ENCODE measurements around the gene RCSD1.

RCSD1 gene

DNA sequence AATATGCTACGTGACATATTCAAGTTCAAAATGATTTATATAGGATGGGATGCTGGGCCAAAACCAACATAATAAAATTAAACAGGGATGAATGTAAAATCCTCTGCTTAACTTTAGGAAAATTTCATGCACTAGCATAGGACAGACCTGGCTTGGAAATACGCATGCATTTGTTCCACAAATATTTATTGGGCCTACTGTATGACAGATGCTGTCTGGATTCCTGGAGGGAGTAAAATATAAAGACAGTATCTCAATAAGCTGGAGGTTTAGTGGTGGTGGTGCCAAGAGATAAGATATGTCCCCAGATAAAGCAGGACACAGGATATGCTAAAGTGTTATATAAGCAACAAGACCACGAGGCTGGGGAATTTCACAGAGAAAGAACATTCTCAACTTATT is 15.1 kb downstream of the RCSD1 start:
- DNase-seq: no peak

DNA sequence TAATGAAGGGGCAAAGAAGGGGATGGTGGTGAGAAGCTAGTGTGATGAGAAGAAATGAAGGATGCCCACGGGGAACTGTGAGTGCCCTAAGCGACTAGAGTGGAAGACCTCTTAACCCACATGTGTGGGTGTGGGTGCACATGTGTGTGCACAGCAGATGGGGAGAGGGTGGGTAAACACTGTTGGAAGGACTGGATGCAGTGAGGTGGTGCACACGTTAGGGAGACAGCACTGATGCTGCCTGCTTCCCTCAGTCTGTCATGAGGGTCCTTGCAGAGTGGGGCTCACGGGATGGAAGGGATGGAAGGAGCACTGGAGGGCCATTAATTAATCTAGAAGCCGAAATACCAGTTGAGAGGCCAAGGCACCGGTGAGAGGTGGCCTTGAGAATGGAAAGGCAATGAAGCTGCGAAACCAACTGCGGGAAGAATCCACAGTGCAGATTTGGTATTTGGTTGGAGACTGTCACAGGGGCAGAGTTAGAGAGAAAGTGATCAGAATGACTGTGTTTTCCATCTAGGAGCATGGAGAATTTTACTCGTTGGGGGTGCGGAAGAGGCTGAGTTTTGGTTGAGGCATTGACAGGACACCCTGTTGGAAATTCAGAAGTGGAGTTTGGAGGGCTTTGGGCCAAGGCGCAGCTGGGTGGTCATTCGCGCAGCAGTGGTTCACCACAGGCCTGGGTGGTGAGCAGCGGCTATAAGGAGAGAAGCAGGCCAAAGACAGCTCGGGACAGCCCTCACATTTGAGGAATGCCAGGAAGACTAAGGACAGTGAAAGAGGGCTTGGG is 15.8 kb downstream of the RCSD1 start:
- no peak for DNase-seq

DNA sequence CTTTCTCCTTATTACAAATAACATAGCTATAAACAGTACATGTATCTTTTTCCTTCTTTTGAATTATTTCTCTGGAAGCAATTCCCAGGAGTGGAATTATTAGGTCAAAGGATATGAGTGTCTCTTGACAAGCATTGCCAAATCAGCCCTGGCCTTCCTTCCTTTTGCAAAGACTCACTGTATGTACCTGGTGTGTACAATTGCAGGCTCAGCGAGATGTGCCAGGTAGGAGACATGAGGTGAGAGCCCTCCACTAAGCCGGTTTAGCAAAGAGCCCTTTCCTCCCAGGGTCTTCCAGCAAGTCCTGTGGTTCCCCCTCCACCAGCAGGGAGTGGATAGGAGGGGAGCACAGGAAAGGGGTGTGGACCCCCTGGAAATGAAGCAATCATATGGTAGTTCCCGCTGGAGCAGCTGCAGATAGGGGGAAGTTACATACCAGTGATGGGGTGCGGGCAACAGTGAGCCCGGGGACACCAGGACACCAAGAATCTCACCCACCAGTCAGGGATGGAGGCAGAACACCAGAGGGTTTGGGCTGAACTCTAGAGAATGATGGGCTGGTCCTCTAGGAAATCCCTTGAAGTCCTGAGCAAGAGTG is 18.3 kb downstream of the RCSD1 start:
- no peak for DNase-seq

DNA sequence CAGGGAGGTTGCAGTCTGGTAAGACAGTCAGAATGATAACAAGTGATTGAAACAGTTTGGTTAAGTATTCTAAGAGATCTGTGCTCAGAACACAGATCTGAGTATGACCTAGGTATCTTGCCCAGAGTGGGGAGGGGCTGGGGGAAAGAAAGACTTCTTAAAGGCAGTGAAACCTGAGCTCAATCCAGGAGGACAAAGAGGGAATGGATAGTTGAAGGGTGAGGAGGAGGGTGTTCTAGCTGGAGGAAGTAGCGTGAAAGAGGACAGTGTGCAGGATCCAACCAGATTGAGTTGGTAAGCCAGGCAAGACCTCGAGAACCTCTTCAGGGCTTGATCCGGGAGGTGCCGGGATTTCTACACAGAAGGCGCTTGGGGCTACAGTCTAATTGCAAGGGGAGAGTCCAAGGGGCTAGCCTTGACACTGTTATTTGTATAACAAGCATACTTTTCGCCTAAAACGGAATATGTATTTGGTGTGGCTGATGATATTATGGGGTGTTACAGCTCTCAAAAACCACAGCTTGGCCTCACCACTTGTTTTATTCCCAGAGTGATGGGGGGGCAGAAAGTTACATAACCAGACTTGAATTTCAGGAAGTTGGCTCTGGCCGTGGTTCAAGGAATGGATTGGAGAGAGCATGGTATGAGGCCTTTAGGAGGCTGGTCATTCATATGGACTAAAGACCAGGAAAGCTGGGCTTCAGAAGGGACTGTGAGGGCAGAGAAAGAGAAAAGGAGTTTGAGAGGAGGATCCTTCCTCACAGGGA is 19.1 kb downstream of the RCSD1 start:
- no peak for DNase-seq

DNA sequence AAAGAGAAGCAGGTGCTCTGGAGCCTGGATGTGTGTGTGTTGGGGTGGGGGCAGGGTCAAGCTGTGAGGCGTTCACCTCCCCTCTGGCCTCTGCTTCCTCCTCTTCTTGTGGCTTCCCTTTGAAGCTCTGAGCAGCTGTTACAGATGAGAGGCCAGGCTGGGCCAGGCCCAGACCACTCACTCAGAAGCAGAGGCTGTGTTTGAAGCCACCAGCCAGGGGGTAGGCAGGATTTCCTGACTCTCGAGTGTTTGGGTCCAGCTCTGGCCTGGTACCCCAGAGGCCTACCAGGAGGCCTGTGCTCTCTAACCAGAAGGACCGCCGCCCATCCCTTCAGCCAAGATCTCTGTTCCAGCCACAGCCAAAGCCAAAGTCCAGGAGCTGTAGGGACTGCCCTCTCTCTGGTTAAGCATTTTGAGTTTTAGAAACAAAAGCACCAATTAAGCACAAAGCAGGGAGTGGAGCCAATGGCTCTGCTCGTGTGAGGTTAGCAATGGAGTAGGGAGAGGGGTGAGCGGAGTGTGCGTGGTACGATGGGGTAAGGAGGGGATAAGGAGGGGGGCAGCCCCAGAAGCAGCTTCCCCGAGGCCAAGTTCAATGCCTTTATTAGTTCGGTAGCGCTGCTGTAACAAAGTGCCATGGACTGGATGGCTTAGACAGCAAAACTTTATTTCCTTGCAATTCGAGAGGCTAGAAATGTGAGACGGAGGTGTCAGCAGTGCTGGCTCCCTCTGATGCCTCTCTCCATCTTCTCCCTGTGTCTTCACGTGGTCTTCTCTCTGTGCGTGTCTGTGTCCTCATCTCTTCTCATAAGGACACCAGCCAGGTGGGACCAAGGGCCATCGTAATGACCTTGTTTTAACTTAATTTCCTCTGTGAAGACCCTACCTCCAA is 20.5 kb downstream of the RCSD1 start:
- no peak for DNase-seq

DNA sequence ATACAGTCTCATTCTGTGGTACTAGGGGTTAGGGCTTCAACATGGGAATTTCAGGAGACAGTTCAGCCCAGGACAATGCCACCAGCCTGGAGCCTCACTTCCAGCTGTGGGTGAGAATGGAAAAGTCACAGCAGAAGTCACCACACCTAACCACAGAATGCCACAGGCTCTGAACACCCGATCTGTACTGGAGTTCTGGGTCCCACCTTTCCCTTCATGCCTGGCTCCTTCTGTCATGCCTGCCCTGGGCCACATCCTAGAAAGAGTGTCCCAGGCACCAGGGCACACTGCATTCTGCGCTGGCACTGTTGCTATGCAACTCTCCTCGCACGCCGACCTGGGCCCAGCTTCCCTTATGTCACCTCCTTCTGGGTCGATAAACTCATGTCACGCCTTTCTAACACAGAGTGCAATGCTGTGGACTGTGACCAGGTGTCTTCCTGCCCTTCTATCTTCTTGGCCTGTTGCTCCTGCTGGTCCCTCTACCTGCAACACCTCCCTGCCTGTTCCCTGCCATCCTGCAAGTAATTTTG is 21.2 kb downstream of the RCSD1 start:
- no peak for DNase-seq

DNA sequence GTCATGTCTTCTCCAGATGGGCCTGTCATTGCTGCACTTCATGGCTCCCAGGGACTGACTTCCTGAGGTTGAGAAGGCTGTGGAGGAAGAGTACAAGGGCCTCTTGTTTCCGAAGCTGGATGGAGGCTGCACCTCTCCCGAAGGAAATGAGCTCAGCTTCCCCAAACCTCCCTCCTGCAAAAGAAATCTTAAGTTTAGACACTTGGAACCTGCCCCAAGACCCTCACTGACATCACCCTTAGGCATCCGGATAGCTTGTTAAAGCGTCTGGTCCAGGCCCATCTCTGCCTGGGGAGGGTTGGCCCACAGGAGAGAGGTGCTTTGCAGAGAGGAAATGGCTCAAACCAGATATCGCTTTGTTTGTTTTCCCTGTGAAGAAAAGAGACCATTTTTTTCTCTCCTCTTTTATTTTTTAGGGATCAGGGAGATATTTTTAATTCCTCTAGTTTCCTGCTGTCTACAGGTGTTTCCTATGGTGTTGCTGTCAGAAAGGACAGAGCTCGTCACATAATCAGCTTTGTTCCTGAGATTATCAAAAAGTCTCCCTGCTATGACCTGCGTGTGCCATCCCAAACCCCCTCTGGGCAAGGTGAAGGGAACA is 25.0 kb downstream of the RCSD1 start:
- no peak for DNase-seq

DNA sequence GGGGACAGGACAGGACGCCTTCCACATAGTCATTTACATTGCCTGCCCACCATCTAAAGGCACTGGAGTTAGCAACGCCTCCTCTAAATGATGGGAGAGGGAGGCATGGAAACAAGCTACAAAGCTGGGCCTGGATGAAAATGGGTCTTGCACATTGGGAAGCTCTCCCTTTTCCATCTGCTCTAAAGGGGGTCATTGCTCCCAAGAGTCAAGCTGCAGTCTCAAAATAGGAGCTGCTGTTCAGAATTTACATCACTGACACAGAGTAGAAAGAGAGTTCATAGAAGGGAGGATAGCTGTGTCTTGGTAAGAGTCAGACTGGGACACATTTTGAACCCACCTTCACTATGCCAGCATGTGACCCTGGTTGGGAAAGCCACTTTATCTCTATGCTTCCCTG is 26.6 kb downstream of the RCSD1 start:
- no peak for DNase-seq

DNA sequence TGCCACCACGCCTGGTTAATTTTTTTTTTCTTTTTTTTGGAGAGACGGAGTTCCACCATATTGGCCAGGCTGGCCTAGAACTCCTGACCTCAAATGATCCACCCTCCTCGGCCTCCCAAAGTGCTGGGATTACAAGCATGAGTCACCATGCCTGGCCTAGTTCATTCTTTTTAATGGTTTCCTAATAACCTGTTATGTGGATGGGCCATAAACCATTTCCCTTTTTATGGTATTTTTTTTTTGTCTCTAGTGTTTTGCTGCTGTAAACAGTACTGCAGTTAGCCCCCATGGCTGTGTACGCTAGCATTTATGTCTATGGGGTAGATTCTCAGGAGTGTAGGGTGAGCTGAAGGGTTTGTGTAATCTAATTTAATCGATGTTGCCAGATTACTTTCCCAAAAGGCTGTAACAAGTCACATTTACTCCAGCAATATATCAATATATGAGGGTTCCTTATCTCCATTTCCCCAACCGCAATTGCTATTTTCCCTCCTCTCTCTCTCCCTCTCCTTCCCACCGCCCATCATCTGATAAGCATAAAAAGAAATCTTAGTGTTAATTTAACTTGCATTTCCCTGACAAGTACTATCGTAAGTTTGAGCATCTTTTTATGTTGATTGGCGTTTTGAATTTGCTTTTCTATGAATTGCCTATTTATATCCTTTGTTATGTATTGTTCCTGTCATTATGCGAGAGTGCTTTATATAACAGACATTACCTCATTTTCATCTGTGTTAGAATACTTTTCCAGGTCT is 28.7 kb downstream of the RCSD1 start:
- DNase-seq: no peak

DNA sequence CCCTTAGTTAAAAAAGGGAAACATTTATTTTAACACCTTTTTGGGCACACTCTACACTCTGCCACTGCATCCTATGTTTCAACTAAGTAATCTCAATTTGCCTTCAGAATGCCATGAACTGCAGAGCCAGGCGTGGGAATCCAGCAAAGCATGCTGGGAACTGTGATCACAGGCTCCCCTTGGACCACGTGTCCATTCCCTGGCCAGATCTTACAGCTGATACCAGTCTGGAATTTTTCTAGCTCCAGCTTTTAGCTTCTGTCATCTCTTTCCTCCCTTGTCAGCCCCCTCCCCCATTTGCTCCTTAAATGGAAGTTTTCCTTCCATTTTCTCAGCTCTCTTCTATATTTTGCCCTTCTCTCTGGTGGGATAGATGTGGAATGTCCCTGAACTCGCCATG is 29.4 kb downstream of the RCSD1 start:
- DNase-seq: no peak

DNA sequence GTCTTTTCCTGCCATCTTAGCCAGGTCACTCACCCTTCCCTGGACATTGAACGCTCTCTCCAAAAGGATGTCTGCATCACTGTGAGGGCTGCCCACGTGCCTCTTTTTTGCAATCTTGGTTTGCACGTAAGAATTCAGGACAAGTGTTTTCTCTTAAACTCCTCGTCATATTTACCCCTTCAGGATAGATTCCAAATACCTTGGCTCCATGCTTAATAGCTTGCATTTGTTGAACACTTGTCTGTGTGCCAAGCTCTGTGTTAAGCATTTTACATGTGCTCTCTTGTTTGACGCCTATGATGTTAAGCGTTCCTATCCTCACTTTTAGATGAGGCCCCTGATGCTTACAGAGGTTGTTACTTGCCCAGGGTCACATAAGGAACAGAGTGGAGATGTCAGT is 29.8 kb downstream of the RCSD1 start:
- DNase-seq: no peak

DNA sequence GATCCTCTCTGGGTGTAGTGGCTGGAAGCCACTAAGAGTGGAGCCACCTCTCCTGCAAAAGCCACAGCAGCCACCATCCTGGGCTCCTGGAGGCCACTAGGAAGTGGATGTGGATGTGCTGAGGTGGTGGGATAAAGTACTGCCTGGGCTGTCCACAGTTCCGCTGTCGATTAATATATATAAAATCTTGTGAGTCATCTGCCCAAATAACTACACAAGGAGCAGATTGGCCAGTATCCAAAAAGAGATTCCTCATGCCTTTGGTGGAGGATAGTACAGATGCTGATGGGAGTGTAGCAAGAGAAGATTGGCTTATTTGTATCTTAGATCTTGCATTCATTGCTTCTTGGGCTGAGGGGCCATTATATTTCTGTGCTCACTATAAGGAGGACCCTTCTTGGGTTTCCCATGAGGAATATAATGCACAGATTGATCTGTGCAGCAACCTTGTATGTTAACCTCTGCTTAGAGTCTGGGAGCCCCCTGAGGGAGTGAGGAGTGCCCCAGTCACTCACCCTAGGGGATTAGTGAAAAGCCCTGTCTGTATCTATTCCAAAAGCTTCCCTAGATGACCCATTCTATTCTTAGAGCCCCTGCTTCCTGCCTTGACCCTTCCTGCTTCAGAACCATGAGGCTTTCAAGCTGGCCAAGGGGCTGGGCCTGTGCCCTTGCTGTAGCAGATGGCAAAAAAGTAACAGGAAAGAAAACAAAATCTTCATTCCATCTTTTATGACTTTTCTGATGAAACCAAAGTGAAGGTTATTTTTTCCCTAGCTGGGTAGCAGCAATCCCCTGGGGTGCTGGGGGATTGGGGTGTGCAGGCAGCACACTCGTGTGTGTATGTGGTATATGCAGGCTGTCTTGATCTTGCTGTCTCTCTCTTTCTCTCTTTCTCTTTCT is 31.7 kb downstream of the RCSD1 start:
- no peak for DNase-seq

DNA sequence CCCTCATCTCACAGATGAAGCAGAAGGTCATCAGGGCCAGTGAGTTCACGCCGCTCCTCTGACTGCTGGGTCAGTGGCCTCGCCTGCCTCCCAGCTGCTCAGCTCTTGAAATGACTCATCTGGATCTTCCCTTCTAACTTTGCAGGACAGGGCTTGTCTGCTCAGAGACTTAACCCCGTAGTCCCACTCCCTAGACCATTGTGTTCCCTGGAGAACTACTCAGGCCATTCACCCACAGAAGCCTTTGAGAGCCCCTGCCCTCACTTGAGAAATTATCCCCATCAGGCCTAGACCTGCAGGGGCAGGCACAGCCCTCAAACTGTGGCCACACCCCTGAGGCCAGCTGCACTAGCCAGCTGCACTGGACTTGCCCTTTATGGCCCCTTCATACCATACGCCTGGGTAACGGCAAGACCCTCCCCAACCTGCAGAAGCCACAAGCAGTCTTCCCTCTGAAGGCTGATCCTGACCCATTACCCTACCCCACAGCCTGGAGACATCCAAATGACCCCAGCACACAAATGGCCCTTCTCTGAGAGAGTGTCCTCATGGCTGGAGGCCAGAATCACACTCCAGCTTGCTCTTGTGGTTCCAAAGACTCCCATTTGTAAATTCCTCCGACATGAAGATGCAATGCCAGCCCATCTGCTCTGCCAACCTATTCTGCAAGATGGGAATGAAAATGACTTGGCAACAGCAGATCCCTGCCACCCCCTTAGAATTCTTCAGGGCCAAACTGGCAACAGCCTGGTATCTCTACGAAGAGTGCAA is 33.2 kb downstream of the RCSD1 start:
- no peak for DNase-seq

DNA sequence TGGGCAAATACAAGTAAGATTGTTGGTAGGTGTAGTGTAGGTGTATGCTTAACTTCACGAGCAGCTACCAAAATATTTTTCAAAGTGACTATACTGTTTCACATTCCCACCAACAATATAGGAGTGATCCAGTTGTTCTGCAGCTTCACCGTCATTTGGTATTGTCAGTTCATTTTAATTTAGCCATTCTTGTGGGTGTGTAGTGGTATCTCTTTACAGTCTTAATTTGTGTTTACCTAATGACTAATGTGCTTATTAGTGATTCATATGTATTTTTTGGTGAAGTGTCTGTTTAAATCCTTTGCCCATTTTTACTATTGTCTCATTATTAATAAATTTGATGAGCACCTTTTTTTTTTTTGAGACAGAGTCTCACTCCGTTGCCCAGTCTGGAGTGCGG is 35.4 kb downstream of the RCSD1 start:
- DNase-seq: no peak

DNA sequence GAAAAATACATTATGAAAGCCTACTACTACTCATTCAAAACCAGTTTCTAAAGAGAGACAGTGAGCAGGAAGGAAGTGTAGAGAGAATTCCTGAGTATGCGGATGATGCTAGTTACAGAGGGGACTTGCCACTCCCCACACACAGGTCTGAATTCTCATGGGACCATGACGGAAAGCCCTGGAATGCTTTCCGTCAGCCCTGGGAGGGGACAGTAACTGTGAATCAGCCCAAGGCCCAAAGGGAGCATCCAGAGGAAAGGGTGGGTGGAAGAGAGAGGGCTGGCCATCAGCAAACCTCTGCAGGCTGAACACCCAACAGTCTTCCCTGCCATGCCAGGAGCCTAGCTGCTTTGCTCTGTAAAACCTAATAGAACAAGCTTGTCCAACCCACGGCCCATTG is 36.4 kb downstream of the RCSD1 start:
- no peak for DNase-seq

DNA sequence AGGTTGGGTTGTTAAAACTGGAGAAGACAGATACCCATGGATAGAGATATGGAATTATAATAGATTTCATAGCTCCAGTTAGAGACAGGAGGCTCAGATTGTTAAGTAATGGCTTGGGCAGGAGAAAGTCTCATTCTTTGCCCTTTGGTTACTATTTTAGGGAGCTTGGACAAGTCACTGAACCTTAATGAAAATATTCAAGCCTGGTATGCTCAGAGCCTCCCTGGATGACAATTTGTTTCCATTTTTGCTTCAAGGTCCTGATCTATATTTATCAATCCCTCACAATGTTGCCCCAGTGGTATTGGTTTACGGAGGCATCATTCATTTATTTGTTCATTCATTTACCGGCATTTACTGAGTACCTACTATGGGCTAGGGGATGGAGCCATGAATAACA is 37.5 kb downstream of the RCSD1 start:
- no peak for DNase-seq

DNA sequence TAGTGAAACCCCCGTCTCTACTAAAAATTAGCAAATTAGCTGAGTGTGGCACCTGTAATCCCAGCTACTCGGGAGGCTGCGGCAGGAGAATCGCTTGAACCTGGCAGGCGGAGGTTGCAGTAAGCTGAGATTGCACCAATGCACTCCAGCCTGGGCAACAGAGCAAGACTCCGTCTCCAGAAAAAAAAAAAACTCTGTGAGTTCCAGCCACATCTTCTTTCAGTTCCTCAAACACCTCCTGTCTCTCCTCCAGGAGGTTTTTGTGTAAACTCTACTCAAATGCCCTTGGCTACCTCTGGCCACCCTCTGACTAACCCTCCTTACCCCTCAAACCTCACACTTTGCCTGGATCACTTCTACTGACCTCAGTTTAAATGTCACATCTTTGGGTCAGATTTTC is 38.1 kb downstream of the RCSD1 start:
- DNase-seq: no peak

DNA sequence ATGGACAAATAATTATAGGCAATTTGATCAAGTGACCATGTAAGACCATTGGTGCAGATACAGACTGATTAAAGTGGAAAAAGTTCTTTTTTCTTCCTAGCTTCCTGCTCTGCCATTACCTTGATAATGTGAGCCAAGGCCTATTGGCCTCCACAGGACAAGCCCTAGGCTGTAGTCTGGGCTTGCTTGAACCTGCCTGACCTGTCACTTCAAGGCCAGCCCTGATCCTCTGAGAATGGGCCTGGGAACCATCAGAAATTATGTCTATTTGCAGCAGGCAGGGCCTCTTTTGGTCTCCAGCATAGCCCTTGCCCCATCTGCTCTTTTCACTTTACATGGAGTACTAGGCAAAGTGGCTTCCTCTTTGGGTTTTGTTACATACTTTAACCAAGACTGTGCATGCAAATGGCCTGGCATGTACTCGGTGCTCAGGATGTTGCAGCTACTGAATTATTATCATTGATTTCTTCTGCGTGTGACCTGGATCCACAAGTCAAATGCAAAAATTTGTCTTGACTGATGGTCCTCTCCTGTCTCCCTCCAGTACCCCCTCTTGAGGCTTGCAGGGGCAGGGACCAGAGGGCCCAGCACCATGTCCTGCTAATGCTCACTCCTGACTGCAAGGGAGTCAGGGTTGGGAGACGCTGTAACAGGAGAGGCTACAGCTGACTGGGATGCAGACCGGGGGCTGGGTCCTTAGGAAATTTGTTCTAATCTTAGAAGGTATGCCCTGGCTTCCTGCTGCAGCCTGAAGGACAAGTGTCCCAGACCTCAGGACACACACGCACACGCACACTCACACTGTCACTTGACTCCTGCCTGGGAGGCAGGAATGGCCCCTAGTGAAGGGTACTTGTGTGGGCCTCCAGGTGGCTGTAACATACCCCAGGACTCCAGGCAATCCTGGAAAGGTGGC is 39.4 kb downstream of the RCSD1 start:
- DNase-seq: no peak

DNA sequence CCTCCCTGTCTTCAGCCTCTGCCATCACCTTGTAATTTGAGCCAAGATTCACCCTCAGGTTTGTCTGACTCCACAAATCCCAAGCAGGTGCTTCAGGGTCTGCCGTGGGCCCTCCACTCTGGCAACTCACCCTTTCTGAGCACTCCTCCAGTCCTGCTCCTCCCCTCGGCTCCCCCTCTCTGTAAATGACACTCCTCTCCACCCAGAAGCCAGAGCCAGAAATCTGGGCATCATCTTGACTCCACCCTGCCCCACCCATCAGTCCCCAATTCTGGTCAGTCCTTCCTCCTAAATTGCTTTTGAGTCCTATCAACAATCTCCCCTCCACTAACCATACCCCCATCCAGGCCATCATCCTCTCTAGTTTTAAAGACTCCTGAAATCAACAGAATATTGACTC is 40.5 kb downstream of the RCSD1 start:
- DNase-seq: no peak

Data from stimulated activated CD4-positive, alpha-beta T cell treated with anti-CD3 and anti-CD28 coated beads, Interleukin-4, amount 100 ng/mL, for 1 hour (primary cell).